Astrocyte of the spinal cord (primary cell): ENCODE results near the gene LTO1.

Experiments used
- DNase-seq: peaks from one replicate; pipeline ENCODE4 v3.0.0; 2011; ENCODE audit warnings: low read depth, low spot score
- H3K4me3 ChIP-seq: 2 replicates; pipeline ENCODE4 v1.5.1; 2011; ENCODE audit warnings: low read depth, mild to moderate bottlenecking, low read length, moderate library complexity
- in situ Hi-C: cut with HindIII; loops from 2 replicates; pipeline ENCODE4 v1.10.0; 2017; ENCODE audit warnings: low sequenced_read_pairs
- TF ChIP-seq, protein P1 (sequence below): IDR thresholded peaks from 2 replicates; pipeline ENCODE4 v1.5.1; 2012; ENCODE audit warnings: low read depth, mild to moderate bottlenecking, low read length, inconsistent platforms

The LTO1 gene

DNA sequence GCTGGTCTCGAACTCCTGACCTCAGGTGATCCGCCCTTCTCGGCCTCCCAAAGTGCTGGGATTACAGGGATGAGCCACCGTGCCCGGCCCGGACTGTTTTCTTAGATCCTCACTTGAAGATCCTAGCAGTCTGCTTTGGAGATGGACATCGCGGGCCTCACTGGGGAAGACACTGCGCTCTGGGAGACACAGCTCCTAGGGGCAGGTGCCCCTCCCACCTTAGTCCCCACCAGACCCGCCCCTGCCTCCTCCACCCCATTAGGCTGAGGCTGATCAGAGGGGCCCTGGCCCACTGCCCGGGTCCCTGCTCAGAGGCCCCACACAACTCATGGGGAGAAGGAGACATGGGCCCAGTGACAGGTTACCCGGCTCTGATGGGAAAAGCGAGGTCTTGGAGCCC is 11.3 kb upstream of the LTO1 start:
- H3K4me3 ChIP-seq = no peak overlapping the region
- no peak for DNase-seq
- in situ Hi-C loops = no loop called here
- TF ChIP-seq, protein P1, sequence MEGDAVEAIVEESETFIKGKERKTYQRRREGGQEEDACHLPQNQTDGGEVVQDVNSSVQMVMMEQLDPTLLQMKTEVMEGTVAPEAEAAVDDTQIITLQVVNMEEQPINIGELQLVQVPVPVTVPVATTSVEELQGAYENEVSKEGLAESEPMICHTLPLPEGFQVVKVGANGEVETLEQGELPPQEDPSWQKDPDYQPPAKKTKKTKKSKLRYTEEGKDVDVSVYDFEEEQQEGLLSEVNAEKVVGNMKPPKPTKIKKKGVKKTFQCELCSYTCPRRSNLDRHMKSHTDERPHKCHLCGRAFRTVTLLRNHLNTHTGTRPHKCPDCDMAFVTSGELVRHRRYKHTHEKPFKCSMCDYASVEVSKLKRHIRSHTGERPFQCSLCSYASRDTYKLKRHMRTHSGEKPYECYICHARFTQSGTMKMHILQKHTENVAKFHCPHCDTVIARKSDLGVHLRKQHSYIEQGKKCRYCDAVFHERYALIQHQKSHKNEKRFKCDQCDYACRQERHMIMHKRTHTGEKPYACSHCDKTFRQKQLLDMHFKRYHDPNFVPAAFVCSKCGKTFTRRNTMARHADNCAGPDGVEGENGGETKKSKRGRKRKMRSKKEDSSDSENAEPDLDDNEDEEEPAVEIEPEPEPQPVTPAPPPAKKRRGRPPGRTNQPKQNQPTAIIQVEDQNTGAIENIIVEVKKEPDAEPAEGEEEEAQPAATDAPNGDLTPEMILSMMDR = no peak

- in situ Hi-C loops = no loop called here
- no peak overlapping the region for H3K4me3 ChIP-seq
- TF ChIP-seq, protein P1 = no peak
- no peak for DNase-seq
Observed at GRCh38 chr11:69685348-69685747, 10.2 kb upstream of the LTO1 start.

DNA sequence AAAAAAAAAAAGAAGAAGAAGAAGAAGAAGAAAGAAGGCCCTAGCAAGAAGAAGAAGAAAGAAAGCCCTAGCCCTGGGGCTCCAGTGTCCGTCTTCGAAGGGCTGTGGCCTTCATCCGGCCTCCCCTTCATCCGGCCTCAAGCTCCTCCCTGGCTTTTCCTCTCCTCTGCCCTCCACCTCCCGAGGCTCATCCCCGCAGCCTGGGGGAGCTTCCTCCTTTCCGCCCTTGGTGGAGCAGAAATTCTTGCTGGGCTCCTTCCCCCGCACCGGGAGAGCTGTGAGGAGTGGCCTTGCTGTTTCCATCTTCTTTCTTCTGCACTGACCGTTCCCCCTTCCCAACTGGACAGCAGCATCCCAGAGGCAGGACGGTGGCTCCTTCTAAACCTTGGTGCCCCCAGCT is 9.5 kb upstream of the LTO1 start:
- in situ Hi-C loops = no loop called here
- no peak for DNase-seq
- H3K4me3 ChIP-seq = no peak overlapping the region
- TF ChIP-seq, protein P1 = no peak

- TF ChIP-seq, protein P1 = peak; percentile 42
- no peak for DNase-seq
- no peak overlapping the region for H3K4me3 ChIP-seq
- in situ Hi-C loops = no loop called here
Observed at GRCh38 chr11:69683764-69684333, 8.7 kb upstream of the LTO1 start.

- no peak overlapping the region for H3K4me3 ChIP-seq
- in situ Hi-C loops = no loop called here
- DNase-seq = no peak
- TF ChIP-seq, protein P1 = no peak
Observed at GRCh38 chr11:69682681-69683326, 7.7 kb upstream of the LTO1 start.

- in situ Hi-C loops = no loop called here
- TF ChIP-seq, protein P1 = no peak
- no peak for DNase-seq
- no peak overlapping the region for H3K4me3 ChIP-seq
Observed at GRCh38 chr11:69682221-69682620, 7.1 kb upstream of the LTO1 start.
